HEK293 (cell line): Measurements from ENCODE around the gene TSTD2.

ENCODE experiments used
- CTCF ChIA-PET: fragments of 350-600 bp; formaldehyde crosslinking; extraction: SDS; loops from one replicate; lab custom pipeline; 2021; ENCODE audit warnings: antibody characterized with exemption; lab: Yijun Ruan, JAX
- POLR2A ChIA-PET: fragments of 300-600 bp; formaldehyde crosslinking; extraction: SDS; loops from one replicate; lab custom pipeline; 2020; ENCODE audit warnings: antibody characterized with exemption, inconsistent platforms; lab: Yijun Ruan, JAX
- H3K27ac ChIP-seq: fragments of 200-500 bp; sonication (Bioruptor generic); 2 replicates; pipeline ENCODE4 v1.5.1; 2014; ENCODE audit warnings: low read depth, low read length, control low read depth, inconsistent platforms; ENCODE audit errors: extremely low read depth
- H3K36me3 ChIP-seq, 2 experiments: fragments of 200-500 bp in 1 of 2; sonication (Bioruptor generic) in 1 of 2; 1 replicate in 1 of 2; 2 replicates in 1 of 2; pipeline ENCODE4 v1.5.1; 2014 to 2017; ENCODE audit warnings: inconsistent platforms in 2 of 2, low read length in 2 of 2; ENCODE audit not compliant: control insufficient read depth in 2 of 2, insufficient read depth in 1 of 2
- H3K4me1 ChIP-seq: fragments of 200-500 bp; sonication (Bioruptor generic); 2 replicates; pipeline ENCODE4 v1.5.1; 2014; ENCODE audit warnings: mild to moderate bottlenecking, low read length, inconsistent platforms; ENCODE audit not compliant: control insufficient read depth, insufficient read depth
- H3K4me3 ChIP-seq: 2 replicates; pipeline ENCODE4 v1.5.1; 2011; ENCODE audit warnings: low read depth, mild to moderate bottlenecking, control low read depth, low read length, moderate library complexity
- H3K9me3 ChIP-seq: fragments of 200-500 bp; sonication (Bioruptor generic); 2 replicates; pipeline ENCODE4 v1.5.1; 2014; ENCODE audit warnings: low read depth, low read length, inconsistent platforms; ENCODE audit not compliant: control insufficient read depth, insufficient read depth
- BCL6B ChIP-seq: fragments of 450-650 bp; formaldehyde crosslinking; IDR thresholded peaks from 2 replicates; pipeline ENCODE4 v1.5.1; 2017; ENCODE audit warnings: missing biosample characterization, missing genetic modification characterization
- ELK4 ChIP-seq: IDR thresholded peaks from 2 replicates; pipeline ENCODE4 v1.6.1; 2011; ENCODE audit warnings: mild to moderate bottlenecking, low read depth, low read length, borderline replicate concordance
- FEZF1 ChIP-seq: fragments of 450-650 bp; formaldehyde crosslinking; IDR thresholded peaks from 2 replicates; pipeline ENCODE4 v1.5.1; 2016; ENCODE audit warnings: missing biosample characterization, missing genetic modification characterization
- GLI4 ChIP-seq: fragments of 450-650 bp; formaldehyde crosslinking; IDR thresholded peaks from 2 replicates; pipeline ENCODE4 v1.5.1; 2016; ENCODE audit warnings: missing biosample characterization, missing genetic modification characterization
- HOXC10 ChIP-seq: sonication (generic); formaldehyde crosslinking; IDR thresholded peaks from 2 replicates; pipeline ENCODE4 v1.8.1; 2023; ENCODE audit warnings: mild to moderate bottlenecking, missing genetic modification reagents
- MEIS1 ChIP-seq: sonication (generic); formaldehyde crosslinking; IDR thresholded peaks from 2 replicates; pipeline ENCODE4 v1.8.1; 2022; ENCODE audit warnings: missing genetic modification reagents, mild to moderate bottlenecking, borderline replicate concordance
- MZF1 ChIP-seq: fragments of 450-650 bp; formaldehyde crosslinking; IDR thresholded peaks from 2 replicates; pipeline ENCODE4 v1.5.1; 2017; ENCODE audit warnings: missing biosample characterization, missing genetic modification characterization, borderline replicate concordance
- PATZ1 ChIP-seq: fragments of 450-650 bp; formaldehyde crosslinking; IDR thresholded peaks from 2 replicates; pipeline ENCODE4 v1.5.1; 2016; ENCODE audit warnings: missing biosample characterization, missing genetic modification characterization
- PRDM4 ChIP-seq: fragments of 450-650 bp; formaldehyde crosslinking; IDR thresholded peaks from 2 replicates; pipeline ENCODE4 v1.5.1; 2017; ENCODE audit warnings: missing biosample characterization, missing genetic modification characterization
- REPIN1 ChIP-seq: fragments of 450-650 bp; formaldehyde crosslinking; IDR thresholded peaks from 2 replicates; pipeline ENCODE4 v1.5.1; 2017; ENCODE audit warnings: missing biosample characterization, missing genetic modification characterization, low read depth
- SETDB1 ChIP-seq: IDR thresholded peaks from one replicate; pipeline ENCODE4 v1.6.1; 2017; ENCODE audit warnings: mild to moderate bottlenecking, low read length, moderate library complexity, mixed read lengths; ENCODE audit not compliant: insufficient read length
- ZBTB20 ChIP-seq: fragments of 450-650 bp; formaldehyde crosslinking; IDR thresholded peaks from 2 replicates; pipeline ENCODE4 v1.5.1; 2016; ENCODE audit warnings: missing biosample characterization, missing genetic modification characterization
- ZBTB21 ChIP-seq: fragments of 450-650 bp; formaldehyde crosslinking; IDR thresholded peaks from 2 replicates; pipeline ENCODE4 v1.5.1; 2017; ENCODE audit warnings: missing biosample characterization, missing genetic modification characterization
- ZEB2 ChIP-seq: fragments of 450-650 bp; formaldehyde crosslinking; IDR thresholded peaks from 2 replicates; pipeline ENCODE4 v1.5.1; 2016; ENCODE audit warnings: missing biosample characterization, missing genetic modification characterization
- ZFP69B ChIP-seq: fragments of 450-650 bp; formaldehyde crosslinking; IDR thresholded peaks from 2 replicates; pipeline ENCODE4 v1.5.1; 2016; ENCODE audit warnings: missing biosample characterization, missing genetic modification characterization
- ZIC2 ChIP-seq: fragments of 450-650 bp; formaldehyde crosslinking; IDR thresholded peaks from 2 replicates; pipeline ENCODE4 v1.5.1; 2016; ENCODE audit warnings: missing biosample characterization, missing genetic modification characterization
- ZNF114 ChIP-seq: fragments of 450-650 bp; formaldehyde crosslinking; IDR thresholded peaks from 2 replicates; pipeline ENCODE4 v1.5.0; 2017; ENCODE audit warnings: missing biosample characterization, missing genetic modification characterization
- ZNF175 ChIP-seq: fragments of 450-650 bp; formaldehyde crosslinking; IDR thresholded peaks from 2 replicates; pipeline ENCODE4 v1.5.1; 2016; ENCODE audit warnings: missing biosample characterization, missing genetic modification characterization
- ZNF239 ChIP-seq: fragments of 450-650 bp; formaldehyde crosslinking; IDR thresholded peaks from 2 replicates; pipeline ENCODE4 v1.5.1; 2016; ENCODE audit warnings: missing biosample characterization, missing genetic modification characterization
- ZNF280D ChIP-seq: fragments of 450-650 bp; formaldehyde crosslinking; IDR thresholded peaks from 2 replicates; pipeline ENCODE4 v1.5.1; 2016; ENCODE audit warnings: missing biosample characterization, missing genetic modification characterization
- ZNF354C ChIP-seq: fragments of 450-650 bp; formaldehyde crosslinking; IDR thresholded peaks from 2 replicates; pipeline ENCODE4 v1.5.1; 2016; ENCODE audit warnings: missing biosample characterization, missing genetic modification characterization, low read depth, borderline replicate concordance
- ZNF404 ChIP-seq: fragments of 450-650 bp; formaldehyde crosslinking; IDR thresholded peaks from 2 replicates; pipeline ENCODE4 v1.5.1; 2017; ENCODE audit warnings: missing biosample characterization, missing genetic modification characterization
- ZNF416 ChIP-seq: fragments of 450-650 bp; formaldehyde crosslinking; IDR thresholded peaks from 2 replicates; pipeline ENCODE4 v1.5.1; 2016; ENCODE audit warnings: missing biosample characterization, missing genetic modification characterization
- ZNF624 ChIP-seq: fragments of 450-650 bp; formaldehyde crosslinking; IDR thresholded peaks from 2 replicates; pipeline ENCODE4 v1.5.1; 2017; ENCODE audit warnings: missing biosample characterization, missing genetic modification characterization
- ZNF629 ChIP-seq: fragments of 450-650 bp; formaldehyde crosslinking; IDR thresholded peaks from 2 replicates; pipeline ENCODE4 v1.5.1; 2017; ENCODE audit warnings: missing biosample characterization, missing genetic modification characterization
- ZNF776 ChIP-seq: fragments of 450-650 bp; formaldehyde crosslinking; IDR thresholded peaks from 2 replicates; pipeline ENCODE4 v1.5.0; 2017; ENCODE audit warnings: missing biosample characterization, missing genetic modification characterization, borderline replicate concordance
- ZSCAN23 ChIP-seq: fragments of 450-650 bp; formaldehyde crosslinking; IDR thresholded peaks from 2 replicates; pipeline ENCODE4 v1.5.1; 2016; ENCODE audit warnings: missing biosample characterization, missing genetic modification characterization

The TSTD2 gene

GRCh38 chr9:97559111-97559514 is 74.1 kb downstream of the TSTD2 start:
- H3K27ac ChIP-seq = no peak overlapping the region
- H3K4me1 ChIP-seq = 0 out of 2 replicates have a peak, but pooled peaks cover 4% of the 10 kb centered on the region
- ChIA-PET POLR2A (no interaction called here), CTCF (interaction anchor here (0.7 to 1.3 kb wide), 2 partner anchors 22 to 56 kb away, joined by 3 to 4 read pairs; no protein-coding TSS in a partner anchor)
- peaks cover 0 to 32% of the 10 kb centered on the region in 2 experiments; a peak in 1 of 3 replicates for H3K36me3 ChIP-seq
- H3K4me3 ChIP-seq = no peak overlapping the region
- no peak for TF ChIP-seq GLI4
- TF ChIP-seq BCL6B (tag by site-specific recombination) = no peak
- no peak for TF ChIP-seq ZBTB20
- no peak for TF ChIP-seq SETDB1
- no peak for TF ChIP-seq ZNF175 (tag by site-specific recombination)
- TF ChIP-seq ZBTB21 (tag by site-specific recombination) = no peak
- TF ChIP-seq PRDM4 (tag by site-specific recombination) = no peak
- no peak for TF ChIP-seq ZIC2 (tag by site-specific recombination)
- no peak for TF ChIP-seq REPIN1 (tag by site-specific recombination)
- no peak for TF ChIP-seq ZNF629
- no peak for TF ChIP-seq ZNF624 (tag by site-specific recombination)
- no peak for TF ChIP-seq ELK4
- no peak for TF ChIP-seq MEIS1 (CRISPR knock-in tag)
- no peak for TF ChIP-seq ZSCAN23 (tag by site-specific recombination)
- TF ChIP-seq ZEB2 (tag by site-specific recombination) = no peak
- no peaks in the 10 kb centered on the region for H3K9me3 ChIP-seq

- no peak overlapping the region for H3K4me3 ChIP-seq
- CTCF ChIA-PET = interaction anchor here (1.2 to 1.3 kb wide), 2 partner anchors 57 to 90 kb away, joined by 3 to 4 read pairs; no protein-coding TSS in a partner anchor
- POLR2A ChIA-PET = no interaction called here
- H3K36me3 ChIP-seq = peaks cover 0 to 28% of the 10 kb centered on the region in 2 experiments; a peak in 1 of 3 replicates
- 0 out of 2 replicates have a peak, but pooled peaks cover 2% of the 10 kb centered on the region for H3K4me1 ChIP-seq
- H3K27ac ChIP-seq = no peak overlapping the region
- no peaks in the 10 kb centered on the region for H3K9me3 ChIP-seq
- TF ChIP-seq ZNF776 (tag by site-specific recombination) (no peak), ZFP69B (tag by site-specific recombination) (no peak), FEZF1 (no peak), ZNF239 (no peak), ZNF404 (tag by site-specific recombination) (no peak), MZF1 (tag by site-specific recombination) (no peak), ZNF280D (no peak), HOXC10 (no peak), ZNF354C (tag by site-specific recombination) (no peak), ZNF416 (tag by site-specific recombination) (no peak), PATZ1 (tag by site-specific recombination) (no peak), ZNF114 (tag by site-specific recombination) (no peak)
Measured at GRCh38 chr9:97558701-97559101, 74.5 kb downstream of the TSTD2 start.
